Measurements from ENCODE around the gene LRIG2. TPM values are rescaled to one million over a fixed set of nuclear protein-coding genes. Genes with fewer than 3 reads are reported as not detected.

LRIG2 gene
- total and polyA plus RNA-seq, 9 of the 15 experiments (the other 6 are each of a cell fraction or from before 2014, with no cell fraction given): 1.8 to 28.1 (median 11.5) TPM

DNA sequence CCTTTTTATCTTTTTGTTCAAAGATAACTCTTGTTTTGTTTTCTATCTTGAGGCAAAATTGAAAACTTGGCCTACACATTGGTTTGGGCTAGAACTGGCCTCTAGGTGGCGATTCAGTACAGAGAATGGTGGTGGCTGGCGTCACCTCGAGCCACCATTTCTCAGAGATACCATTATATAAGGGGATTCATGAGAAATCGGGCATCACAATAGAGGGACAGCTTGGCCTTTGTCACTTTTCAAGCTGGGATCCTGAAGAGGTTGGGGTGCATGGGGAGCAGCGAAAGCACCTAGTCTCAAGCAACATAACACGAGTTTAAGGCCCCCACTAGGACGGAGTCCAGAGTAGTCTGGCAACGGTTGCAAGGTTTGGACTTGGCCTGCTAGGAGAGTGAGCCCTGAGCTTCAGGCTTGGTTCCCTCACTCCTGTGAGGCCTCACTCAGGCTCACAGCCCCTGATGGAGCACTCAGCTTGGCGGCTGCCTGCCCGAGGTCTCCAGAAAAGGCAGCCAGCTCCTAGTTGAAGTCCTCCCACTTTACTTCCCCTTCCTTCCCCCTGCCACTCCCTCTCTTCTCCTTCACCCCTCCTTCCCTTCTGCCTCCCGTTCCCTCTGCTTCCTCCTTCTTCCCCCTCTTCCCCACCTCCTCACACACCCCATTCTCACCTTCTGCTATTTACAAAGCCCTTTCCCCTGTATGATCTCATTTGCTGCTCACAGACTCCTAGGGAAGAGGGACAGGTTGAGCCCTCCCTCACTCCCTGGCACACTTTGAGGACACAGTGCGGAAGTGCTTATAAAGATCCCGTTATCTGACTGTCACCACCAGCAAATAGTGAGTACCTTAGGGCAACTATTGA, 67.8 kb downstream of the LRIG2 start (continued):
- no peak for TF ChIP-seq ZNF280B (CRISPR knock-in tag; IDR thresholded peaks at IDR 0.05)
- TF ChIP-seq, protein P1, sequence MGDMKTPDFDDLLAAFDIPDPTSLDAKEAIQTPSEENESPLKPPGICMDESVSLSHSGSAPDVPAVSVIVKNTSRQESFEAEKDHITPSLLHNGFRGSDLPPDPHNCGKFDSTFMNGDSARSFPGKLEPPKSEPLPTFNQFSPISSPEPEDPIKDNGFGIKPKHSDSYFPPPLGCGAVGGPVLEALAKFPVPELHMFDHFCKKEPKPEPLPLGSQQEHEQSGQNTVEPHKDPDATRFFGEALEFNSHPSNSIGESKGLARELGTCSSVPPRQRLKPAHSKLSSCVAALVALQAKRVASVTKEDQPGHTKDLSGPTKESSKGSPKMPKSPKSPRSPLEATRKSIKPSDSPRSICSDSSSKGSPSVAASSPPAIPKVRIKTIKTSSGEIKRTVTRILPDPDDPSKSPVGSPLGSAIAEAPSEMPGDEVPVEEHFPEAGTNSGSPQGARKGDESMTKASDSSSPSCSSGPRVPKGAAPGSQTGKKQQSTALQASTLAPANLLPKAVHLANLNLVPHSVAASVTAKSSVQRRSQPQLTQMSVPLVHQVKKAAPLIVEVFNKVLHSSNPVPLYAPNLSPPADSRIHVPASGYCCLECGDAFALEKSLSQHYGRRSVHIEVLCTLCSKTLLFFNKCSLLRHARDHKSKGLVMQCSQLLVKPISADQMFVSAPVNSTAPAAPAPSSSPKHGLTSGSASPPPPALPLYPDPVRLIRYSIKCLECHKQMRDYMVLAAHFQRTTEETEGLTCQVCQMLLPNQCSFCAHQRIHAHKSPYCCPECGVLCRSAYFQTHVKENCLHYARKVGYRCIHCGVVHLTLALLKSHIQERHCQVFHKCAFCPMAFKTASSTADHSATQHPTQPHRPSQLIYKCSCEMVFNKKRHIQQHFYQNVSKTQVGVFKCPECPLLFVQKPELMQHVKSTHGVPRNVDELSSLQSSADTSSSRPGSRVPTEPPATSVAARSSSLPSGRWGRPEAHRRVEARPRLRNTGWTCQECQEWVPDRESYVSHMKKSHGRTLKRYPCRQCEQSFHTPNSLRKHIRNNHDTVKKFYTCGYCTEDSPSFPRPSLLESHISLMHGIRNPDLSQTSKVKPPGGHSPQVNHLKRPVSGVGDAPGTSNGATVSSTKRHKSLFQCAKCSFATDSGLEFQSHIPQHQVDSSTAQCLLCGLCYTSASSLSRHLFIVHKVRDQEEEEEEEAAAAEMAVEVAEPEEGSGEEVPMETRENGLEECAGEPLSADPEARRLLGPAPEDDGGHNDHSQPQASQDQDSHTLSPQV (IDR thresholded peaks at IDR 0.05): peak; percentile 61; the same call in 1 of the 2 replicates
- no peak for TF ChIP-seq CBFA2T3 (IDR thresholded peaks at IDR 0.05)
- TF ChIP-seq TSHZ1 (CRISPR knock-in tag; IDR thresholded peaks at IDR 0.05): no peak
- no peak for TF ChIP-seq HDAC3 (IDR thresholded peaks at IDR 0.05; ENCODE audit: borderline replicate concordance, partially characterized antibody)
- 0 out of 2 replicates have a peak, but pooled peaks have one; percentile 18 for TF ChIP-seq MTA3 (IDR thresholded peaks at IDR 0.05; ENCODE audit: borderline replicate concordance)
- TF ChIP-seq CREM (IDR thresholded peaks at IDR 0.05; ENCODE audit: low read depth): peak; percentile 89
- TF ChIP-seq CREB3 (tag; conservative IDR thresholded peaks at IDR 0.05; ENCODE audit: low read depth): no peak; the same call in 1 of the 2 replicates
- no peak for TF ChIP-seq E2F6 (IDR thresholded peaks at IDR 0.05; ENCODE audit: borderline replicate concordance in 1 of 2, extremely low read depth in 1 of 2, insufficient read depth in 1 of 2, insufficient read length in 1 of 2, low read depth in 1 of 2, low read length in 1 of 2, poor library complexity in 1 of 2, severe bottlenecking in 1 of 2)
- no peak for TF ChIP-seq NCOA2 (IDR thresholded peaks at IDR 0.05; ENCODE audit: partially characterized antibody in 2 of 2)
- no peak for TF ChIP-seq HDAC6 (IDR thresholded peaks at IDR 0.05; ENCODE audit: low read depth, low read length)
- no peak for TF ChIP-seq CBX1 (IDR thresholded peaks at IDR 0.05; ENCODE audit: low read depth)
